Measurements from ENCODE around the gene RHOJ.

The RHOJ gene

DNA sequence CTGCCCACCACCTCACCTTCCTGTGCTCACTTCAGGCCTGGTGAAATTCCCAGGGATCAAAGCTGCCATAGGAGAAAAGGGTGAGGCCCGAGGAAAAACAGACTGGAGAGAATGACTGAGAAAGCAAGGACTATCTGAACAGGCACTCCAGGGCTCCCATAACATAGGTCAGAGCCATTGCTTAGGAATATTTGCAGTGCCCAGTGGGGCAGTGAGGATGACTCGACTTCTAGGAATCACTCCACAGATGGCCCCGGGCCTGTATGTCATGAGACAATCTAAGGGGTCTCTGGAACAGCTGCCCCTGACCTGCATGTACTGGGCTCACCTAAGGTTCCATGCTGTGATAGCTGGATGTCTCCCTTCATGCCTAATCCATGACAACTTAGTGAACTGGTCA lies 62.9 kb downstream of the RHOJ start:
- no peak for TF ChIP-seq ZNF274 (IDR thresholded peaks at IDR 0.05; ENCODE audit: low read depth, low read length)
- no peak for TF ChIP-seq YY1 (IDR thresholded peaks at IDR 0.05; ENCODE audit: insufficient read depth, insufficient read length)
- TF ChIP-seq SUZ12 (IDR thresholded peaks at IDR 0.05; ENCODE audit: extremely low read depth, insufficient read depth, insufficient read length), result no peak
- Histone ChIP-seq H3K27me3 (ENCODE audit: insufficient read depth, insufficient read length) (no peaks in the 10 kb centered on the region), H3K4me3 (ENCODE audit: insufficient read length, low read depth) (no peak overlapping the region), H3K9me3 (ENCODE audit: insufficient read depth, low read length) (peaks cover 19% of the 10 kb centered on the region; the same call in 1 of the 2 replicates), H3K36me3 (ENCODE audit: insufficient read depth, insufficient read length, low read length) (no peaks in the 10 kb centered on the region), H3K9ac (ENCODE audit: insufficient read length, low read depth) (no peak overlapping the region), H3K4me1 (ENCODE audit: insufficient read depth, insufficient read length) (no peaks in the 10 kb centered on the region)
- no peak for DNase-seq (ENCODE audit: low read depth, low spot score)

- TF ChIP-seq YY1 (IDR thresholded peaks at IDR 0.05; ENCODE audit: insufficient read depth, insufficient read length) (no peak), SUZ12 (IDR thresholded peaks at IDR 0.05; ENCODE audit: extremely low read depth, insufficient read depth, insufficient read length) (no peak), ZNF274 (IDR thresholded peaks at IDR 0.05; ENCODE audit: low read depth, low read length) (no peak)
- no peaks in the 10 kb centered on the region for H3K27me3 ChIP-seq (ENCODE audit: insufficient read depth, insufficient read length)
- H3K36me3 ChIP-seq (ENCODE audit: insufficient read depth, insufficient read length, low read length), result no peaks in the 10 kb centered on the region
- no peak overlapping the region for H3K4me3 ChIP-seq (ENCODE audit: insufficient read length, low read depth)
- no peak overlapping the region for H3K9ac ChIP-seq (ENCODE audit: insufficient read length, low read depth)
- DNase-seq (ENCODE audit: low read depth, low spot score), result no peak
- H3K9me3 ChIP-seq (ENCODE audit: insufficient read depth, low read length), result peaks cover 19% of the 10 kb centered on the region; the same call in 1 of the 2 replicates
- no peaks in the 10 kb centered on the region for H3K4me1 ChIP-seq (ENCODE audit: insufficient read depth, insufficient read length)
Observed at GRCh38 chr14:63268771-63269170, 64.5 kb downstream of the RHOJ start.

- DNase-seq (ENCODE audit: low read depth, low spot score), result no peak
- no peaks in the 10 kb centered on the region for H3K27me3 ChIP-seq (ENCODE audit: insufficient read depth, insufficient read length)
Observed at GRCh38 chr14:63269561-63270225, 65.5 kb downstream of the RHOJ start.

DNA sequence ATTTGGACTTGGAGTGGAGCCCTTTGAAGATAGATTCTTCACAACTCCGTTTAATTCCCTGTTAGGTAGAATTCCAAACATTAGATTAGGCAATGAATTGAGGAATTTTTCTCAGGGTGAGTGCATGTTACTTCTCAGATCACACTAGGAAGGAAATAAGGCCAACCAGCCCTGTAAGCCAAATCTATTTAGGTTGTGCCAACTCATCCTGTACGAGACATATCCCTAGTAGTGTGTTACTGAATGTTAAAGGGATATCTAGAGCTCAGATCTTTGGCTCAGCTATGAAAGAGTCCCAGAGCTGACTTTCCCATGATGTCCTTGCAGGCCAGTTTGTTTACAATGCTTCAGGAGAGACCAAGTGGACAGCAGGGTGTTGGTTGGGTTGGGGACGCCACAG lies 68.9 kb downstream of the RHOJ start:
- no peak overlapping the region for H3K9ac ChIP-seq (ENCODE audit: insufficient read length, low read depth)
- no peaks in the 10 kb centered on the region for H3K4me1 ChIP-seq (ENCODE audit: insufficient read depth, insufficient read length)
- TF ChIP-seq YY1 (IDR thresholded peaks at IDR 0.05; ENCODE audit: insufficient read depth, insufficient read length) (no peak), ZNF274 (IDR thresholded peaks at IDR 0.05; ENCODE audit: low read depth, low read length) (no peak), SUZ12 (IDR thresholded peaks at IDR 0.05; ENCODE audit: extremely low read depth, insufficient read depth, insufficient read length) (no peak)
- no peak overlapping the region for H3K4me3 ChIP-seq (ENCODE audit: insufficient read length, low read depth)
- no peaks in the 10 kb centered on the region for H3K9me3 ChIP-seq (ENCODE audit: insufficient read depth, low read length)
- H3K27me3 ChIP-seq (ENCODE audit: insufficient read depth, insufficient read length), result no peaks in the 10 kb centered on the region
- no peaks in the 10 kb centered on the region for H3K36me3 ChIP-seq (ENCODE audit: insufficient read depth, insufficient read length, low read length)
- DNase-seq (ENCODE audit: low read depth, low spot score), result no peak

More at GRCh38 chr14:63269561-63270225, 65.5 kb downstream of the RHOJ start:
- Histone ChIP-seq H3K9ac (ENCODE audit: insufficient read length, low read depth) (no peak overlapping the region), H3K9me3 (ENCODE audit: insufficient read depth, low read length) (peaks cover 19% of the 10 kb centered on the region; the same call in 1 of the 2 replicates), H3K4me3 (ENCODE audit: insufficient read length, low read depth) (no peak overlapping the region), H3K4me1 (ENCODE audit: insufficient read depth, insufficient read length) (no peaks in the 10 kb centered on the region), H3K36me3 (ENCODE audit: insufficient read depth, insufficient read length, low read length) (no peaks in the 10 kb centered on the region)
- TF ChIP-seq SUZ12 (IDR thresholded peaks at IDR 0.05; ENCODE audit: extremely low read depth, insufficient read depth, insufficient read length), result no peak
- no peak for TF ChIP-seq YY1 (IDR thresholded peaks at IDR 0.05; ENCODE audit: insufficient read depth, insufficient read length)
- no peak for TF ChIP-seq ZNF274 (IDR thresholded peaks at IDR 0.05; ENCODE audit: low read depth, low read length)

- Histone ChIP-seq H3K27me3 (ENCODE audit: insufficient read depth, insufficient read length) (no peaks in the 10 kb centered on the region), H3K9ac (ENCODE audit: insufficient read length, low read depth) (no peak overlapping the region), H3K9me3 (ENCODE audit: insufficient read depth, low read length) (no peaks in the 10 kb centered on the region), H3K4me3 (ENCODE audit: insufficient read length, low read depth) (no peak overlapping the region), H3K36me3 (ENCODE audit: insufficient read depth, insufficient read length, low read length) (no peaks in the 10 kb centered on the region), H3K4me1 (ENCODE audit: insufficient read depth, insufficient read length) (no peaks in the 10 kb centered on the region)
- no peak for DNase-seq (ENCODE audit: low read depth, low spot score)
- TF ChIP-seq SUZ12 (IDR thresholded peaks at IDR 0.05; ENCODE audit: extremely low read depth, insufficient read depth, insufficient read length), result no peak
- TF ChIP-seq YY1 (IDR thresholded peaks at IDR 0.05; ENCODE audit: insufficient read depth, insufficient read length), result no peak
- TF ChIP-seq ZNF274 (IDR thresholded peaks at IDR 0.05; ENCODE audit: low read depth, low read length), result no peak
Observed at GRCh38 chr14:63273717-63274655, 69.7 kb downstream of the RHOJ start.

DNA sequence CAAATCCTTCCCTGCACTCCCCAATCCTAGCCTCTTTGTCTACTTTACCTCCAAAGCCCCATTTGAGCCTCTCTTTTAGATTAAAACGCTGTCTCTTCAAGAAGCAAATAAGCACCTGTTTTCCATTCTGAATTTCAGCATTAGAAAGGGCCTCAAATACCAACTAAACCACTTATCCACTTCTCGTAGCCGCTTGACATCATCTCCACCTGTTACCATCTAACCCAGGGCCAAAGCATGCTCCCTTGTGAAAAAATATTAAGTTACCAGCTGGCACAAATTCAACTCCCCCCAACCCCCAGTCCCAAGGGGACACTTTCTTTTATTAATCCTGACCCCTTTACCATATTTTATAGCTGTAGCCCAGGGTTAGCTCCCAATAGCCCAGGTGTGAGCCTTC lies 71.4 kb downstream of the RHOJ start:
- no peaks in the 10 kb centered on the region for H3K27me3 ChIP-seq (ENCODE audit: insufficient read depth, insufficient read length)
- no peaks in the 10 kb centered on the region for H3K9me3 ChIP-seq (ENCODE audit: insufficient read depth, low read length)
- H3K4me1 ChIP-seq (ENCODE audit: insufficient read depth, insufficient read length), result no peaks in the 10 kb centered on the region
- H3K9ac ChIP-seq (ENCODE audit: insufficient read length, low read depth), result no peak overlapping the region
- DNase-seq (ENCODE audit: low read depth, low spot score), result no peak
- H3K36me3 ChIP-seq (ENCODE audit: insufficient read depth, insufficient read length, low read length), result no peaks in the 10 kb centered on the region
- no peak for TF ChIP-seq ZNF274 (IDR thresholded peaks at IDR 0.05; ENCODE audit: low read depth, low read length)
- TF ChIP-seq YY1 (IDR thresholded peaks at IDR 0.05; ENCODE audit: insufficient read depth, insufficient read length), result no peak
- TF ChIP-seq SUZ12 (IDR thresholded peaks at IDR 0.05; ENCODE audit: extremely low read depth, insufficient read depth, insufficient read length), result no peak
- H3K4me3 ChIP-seq (ENCODE audit: insufficient read length, low read depth), result no peak overlapping the region

- H3K36me3 ChIP-seq (ENCODE audit: insufficient read depth, insufficient read length, low read length), result no peaks in the 10 kb centered on the region
- H3K4me1 ChIP-seq (ENCODE audit: insufficient read depth, insufficient read length), result no peaks in the 10 kb centered on the region
- DNase-seq (ENCODE audit: low read depth, low spot score), result no peak
- H3K9me3 ChIP-seq (ENCODE audit: insufficient read depth, low read length), result no peaks in the 10 kb centered on the region
- no peaks in the 10 kb centered on the region for H3K27me3 ChIP-seq (ENCODE audit: insufficient read depth, insufficient read length)
- TF ChIP-seq ZNF274 (IDR thresholded peaks at IDR 0.05; ENCODE audit: low read depth, low read length) (no peak), YY1 (IDR thresholded peaks at IDR 0.05; ENCODE audit: insufficient read depth, insufficient read length) (no peak), SUZ12 (IDR thresholded peaks at IDR 0.05; ENCODE audit: extremely low read depth, insufficient read depth, insufficient read length) (no peak)
- no peak overlapping the region for H3K9ac ChIP-seq (ENCODE audit: insufficient read length, low read depth)
- H3K4me3 ChIP-seq (ENCODE audit: insufficient read length, low read depth), result no peak overlapping the region
Observed at GRCh38 chr14:63276016-63276415, 71.8 kb downstream of the RHOJ start.
